GM18498 (cell line): ENCODE data around the gene PHC1.

Experiments
- ATAC-seq: cut with Tn5 transposase; IDR thresholded peaks from one replicate; pipeline ENCODE4 v1.9.1; 2021; ENCODE audit warnings: mild to moderate bottlenecking, moderate library complexity; ENCODE audit not compliant: unreplicated experiment

Gene PHC1

DNA sequence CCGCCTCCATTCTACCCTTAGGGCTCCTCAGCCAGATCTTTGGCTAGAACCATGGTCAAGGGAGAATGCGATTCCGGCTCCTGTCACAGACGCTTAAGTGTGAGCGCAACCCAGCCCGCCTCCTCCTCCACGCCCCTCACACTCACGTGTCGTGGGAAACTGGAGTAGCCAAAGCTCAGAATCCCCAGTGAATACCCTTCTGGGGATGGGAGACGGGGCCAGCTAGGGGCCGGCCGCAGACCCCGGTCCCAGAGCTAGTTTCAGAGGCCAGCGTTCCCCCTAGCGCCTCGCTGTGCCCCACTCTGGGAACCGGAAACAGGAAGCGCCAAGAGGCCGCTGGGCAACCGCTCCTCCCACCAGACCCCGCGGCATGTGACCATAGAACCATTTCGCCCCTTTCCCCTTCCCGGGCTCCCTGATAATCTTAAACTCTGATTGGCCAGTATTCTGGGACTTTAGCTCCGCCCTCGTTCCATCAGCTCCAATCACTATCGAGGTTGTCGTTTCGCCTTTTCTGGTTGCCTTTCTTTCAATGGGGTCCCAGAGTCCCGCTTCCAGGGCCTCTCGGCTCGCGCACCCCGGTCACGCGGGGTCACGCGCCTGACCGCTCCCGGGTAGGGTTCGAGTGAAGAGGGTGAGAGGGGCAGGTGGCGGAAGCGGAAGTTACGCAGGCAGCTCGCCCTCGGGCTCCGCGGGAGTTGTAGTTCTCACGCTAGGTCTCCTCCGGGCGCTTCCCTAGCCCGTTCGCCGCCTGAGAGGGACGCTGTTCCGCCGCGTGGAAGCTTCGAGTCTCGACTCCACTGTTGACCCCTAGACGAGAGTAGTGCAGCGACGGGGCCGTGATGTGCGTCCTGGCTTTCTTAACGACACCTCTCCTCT lies 35.3 kb downstream of the PHC1 start, which contains the start of gene M6PR:
M6PR (minus strand) TSS at position 304 of the 879 bp plus-strand sequence. CDS start 3,241 bp downstream, outside the sequence.
- ATAC-seq, result peak; percentile 84

DNA sequence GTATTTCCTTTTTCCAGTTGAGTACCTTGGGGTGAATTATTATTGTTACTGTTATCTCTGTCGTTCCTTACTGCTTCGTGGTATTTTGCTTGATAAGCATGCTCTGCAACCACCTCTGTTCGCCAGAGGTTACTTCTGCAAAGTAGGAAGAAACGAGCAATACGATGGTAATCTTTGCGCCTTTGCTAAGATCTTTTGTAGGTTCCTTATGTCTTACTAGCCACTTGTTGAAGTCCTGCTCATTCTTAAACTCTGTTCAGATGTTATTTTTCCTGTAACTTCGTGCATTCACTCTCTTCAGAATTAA lies 35.9 kb downstream of the PHC1 start:
- ATAC-seq, result no peak

DNA sequence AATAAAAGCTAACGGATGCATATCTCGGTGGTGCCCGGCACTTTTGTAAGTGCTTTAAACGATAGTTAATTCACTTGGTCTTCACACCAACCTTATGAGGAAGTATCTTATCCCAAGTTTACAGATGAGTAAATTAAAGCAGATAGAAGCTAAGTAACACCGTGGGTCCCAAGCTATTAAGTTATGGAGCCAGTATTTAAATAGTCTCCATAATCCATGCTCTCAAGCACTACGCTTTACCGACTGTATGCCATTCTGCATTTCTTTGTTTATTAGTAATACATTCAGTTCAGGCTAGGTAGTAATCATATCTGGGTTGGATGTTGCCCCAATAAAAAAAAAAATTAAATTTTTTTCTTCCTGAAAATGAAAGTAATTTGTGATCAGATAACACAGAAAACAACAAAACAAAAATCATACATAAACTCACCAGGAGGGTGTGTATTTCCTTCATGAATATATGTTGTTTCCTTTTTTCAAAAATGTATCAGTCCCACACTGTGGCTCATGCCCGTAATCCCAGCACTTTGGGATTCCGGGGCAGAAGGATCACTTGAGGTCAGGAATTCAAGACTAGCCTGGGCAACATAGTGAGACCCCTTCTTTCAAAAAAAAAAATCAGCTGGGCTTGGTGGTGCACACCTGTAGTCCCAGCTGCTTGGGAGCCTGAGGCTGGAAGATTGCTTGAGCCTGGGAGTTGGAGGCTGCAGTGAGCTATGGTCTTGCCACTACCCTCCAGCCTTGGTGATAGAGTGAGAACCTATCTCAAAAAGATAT lies 36.6 kb downstream of the PHC1 start:
- no peak for ATAC-seq

DNA sequence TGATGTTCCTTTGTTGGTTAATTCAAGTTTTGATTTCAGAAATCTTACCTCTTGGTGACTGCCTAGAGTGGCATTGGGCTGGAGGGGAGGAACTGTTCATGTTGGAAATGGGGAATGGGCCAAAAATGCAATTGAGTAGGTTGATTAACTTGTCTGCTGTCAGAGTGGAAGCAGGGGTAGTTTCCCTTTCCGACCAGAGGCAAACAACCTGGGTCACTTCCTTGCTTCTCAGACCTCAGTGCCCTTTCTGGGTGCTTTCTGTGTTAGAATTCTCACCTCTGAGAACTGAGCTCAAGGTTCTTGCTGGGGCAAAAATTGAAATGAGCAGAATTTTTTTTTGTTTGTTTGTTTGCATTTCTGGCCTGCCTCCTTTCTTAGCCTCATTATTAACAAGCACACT lies 37.4 kb downstream of the PHC1 start:
- no peak for ATAC-seq

DNA sequence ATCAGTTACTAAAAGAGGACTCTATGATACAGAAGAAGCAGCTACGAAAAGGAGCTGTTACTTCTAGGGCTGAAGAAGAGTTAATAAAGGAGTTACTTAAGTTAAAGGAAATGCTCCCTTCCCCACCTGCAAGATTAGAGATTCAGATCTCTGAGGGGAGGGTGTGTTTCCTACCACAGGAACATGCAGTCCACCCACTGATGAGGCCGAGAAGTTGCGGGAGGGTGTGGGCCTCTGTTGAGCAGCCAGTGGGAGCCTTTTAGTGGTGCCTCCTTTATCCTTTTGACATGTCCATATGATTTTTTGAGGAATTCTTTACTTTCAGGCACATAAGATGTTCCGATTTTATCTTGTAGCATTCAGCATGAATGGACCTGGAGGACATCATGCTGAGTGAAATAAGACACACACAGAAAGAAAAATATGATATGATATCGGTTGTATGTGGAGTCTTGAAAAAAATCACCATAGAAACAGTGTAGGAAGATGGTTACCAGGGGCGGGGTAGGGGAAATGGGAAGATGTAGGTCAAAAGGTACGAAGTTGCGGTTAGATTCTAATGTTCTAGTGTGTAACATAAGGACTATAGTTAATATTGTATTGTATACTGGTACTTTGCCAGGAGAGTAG lies 39.6 kb downstream of the PHC1 start:
- no peak for ATAC-seq

DNA sequence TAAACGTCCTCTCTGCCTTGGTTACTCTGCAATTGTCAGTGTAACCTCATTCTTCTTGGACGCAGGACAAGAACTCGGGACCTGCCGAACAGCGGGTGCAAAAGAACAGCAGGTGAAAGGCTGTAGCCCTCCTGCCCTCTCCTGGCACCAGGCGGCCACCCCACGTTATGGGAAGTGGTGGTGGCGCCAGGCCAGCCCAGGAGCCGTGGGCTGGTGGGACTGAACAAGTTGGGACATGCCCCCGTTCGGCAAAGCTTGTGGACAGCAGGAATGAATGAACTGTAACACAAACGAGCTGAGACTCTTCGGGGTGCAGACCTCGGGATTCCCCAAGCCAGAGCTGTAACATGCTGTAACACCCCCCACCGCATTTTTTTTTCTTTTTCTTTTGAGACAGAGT lies 41.8 kb downstream of the PHC1 start:
- no peak for ATAC-seq

DNA sequence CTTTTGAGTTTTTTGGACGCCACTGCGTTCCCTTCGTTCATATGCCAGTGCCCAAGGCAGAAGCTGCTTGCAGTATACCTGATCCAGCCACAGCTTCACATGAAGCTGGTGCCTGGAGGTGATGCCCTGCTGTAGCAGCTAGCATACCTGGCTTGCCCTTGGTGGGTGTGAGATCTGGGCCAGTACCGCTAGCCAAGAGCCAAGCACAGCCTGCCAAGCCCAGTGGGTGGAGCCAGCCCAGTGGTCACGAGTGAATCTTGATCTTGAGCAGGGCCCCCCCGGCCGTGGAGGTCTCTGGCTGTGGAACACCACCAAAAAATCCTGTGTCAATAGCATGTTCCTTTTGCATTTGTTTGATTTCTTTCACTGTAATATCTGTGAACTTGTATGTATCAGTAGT lies 42.5 kb downstream of the PHC1 start:
- ATAC-seq, result no peak

DNA sequence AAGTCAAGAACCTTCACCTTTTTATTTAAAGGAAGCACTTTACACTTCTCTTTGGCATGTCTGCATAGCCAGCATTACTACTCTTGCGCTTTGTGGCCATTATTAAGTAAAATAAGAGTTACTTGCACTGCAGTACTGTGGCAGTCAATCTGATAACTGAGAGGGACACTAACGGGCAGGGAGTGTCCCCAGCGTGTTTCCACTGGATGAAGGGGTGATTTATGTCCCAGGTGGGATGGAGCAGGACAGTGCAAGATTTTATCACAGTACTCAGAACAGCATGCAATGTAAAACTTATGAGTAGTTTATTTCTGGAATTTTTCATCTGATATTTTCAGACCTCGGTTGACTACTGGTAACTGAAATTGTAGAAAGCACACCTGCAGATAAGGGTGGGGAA lies 43.3 kb downstream of the PHC1 start:
- no peak for ATAC-seq

DNA sequence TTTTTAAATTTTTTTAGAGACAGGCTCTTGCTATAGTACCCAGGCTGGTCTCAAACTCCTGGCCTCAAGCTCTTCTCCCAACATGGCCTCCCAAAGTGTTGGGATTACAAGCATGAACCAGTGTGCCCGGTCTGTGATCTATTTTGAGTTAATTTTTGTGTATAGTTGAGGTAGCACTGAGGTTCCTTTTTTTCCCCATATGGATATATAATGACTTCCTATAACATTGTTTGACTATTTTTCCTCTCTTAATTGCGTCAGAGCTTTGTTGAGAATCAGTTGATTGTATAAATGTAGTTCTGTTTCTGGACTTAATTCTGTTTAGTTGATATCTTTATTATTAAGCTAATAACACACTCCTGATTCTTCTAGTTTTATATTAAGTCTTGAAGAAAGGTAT lies 43.8 kb downstream of the PHC1 start:
- ATAC-seq, result no peak

DNA sequence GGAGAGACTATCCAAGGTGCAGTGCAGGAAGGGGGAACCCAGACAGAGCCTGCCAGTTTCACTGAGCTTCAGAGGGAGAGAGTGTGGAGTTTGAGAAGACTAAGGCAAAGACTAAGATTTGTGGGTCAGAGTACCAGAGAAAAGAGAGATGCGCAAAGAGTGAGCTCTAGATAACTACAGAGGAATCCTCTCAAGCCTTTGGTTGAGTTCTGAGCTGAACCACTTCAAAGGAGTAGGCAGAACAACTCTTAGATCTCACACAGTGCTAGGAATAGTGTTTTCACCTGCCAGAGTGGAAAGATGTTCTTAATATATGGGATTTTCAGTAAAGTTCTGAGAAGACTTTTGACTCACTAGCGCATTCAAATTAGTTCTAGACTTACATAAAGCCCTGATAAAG lies 45.9 kb downstream of the PHC1 start:
- no peak for ATAC-seq

DNA sequence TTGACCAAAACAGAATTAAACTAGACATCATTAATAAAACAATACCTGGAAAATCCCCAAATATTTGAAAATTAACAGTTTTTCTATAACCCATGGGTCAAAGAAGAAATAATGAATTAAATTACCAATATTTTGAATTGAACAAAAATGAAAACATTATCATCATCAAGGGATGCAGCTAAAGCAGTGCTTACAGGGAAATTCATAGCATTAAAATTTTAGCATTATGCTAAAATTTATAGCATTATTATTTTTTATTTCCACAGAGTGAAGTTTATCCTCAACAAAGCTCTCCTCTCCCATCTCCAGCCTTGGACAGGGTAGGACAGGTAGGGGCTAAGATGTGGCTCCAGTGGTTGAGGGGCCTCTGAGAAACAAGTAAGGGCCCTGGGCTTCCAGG lies 54.5 kb downstream of the PHC1 start:
- no peak for ATAC-seq

DNA sequence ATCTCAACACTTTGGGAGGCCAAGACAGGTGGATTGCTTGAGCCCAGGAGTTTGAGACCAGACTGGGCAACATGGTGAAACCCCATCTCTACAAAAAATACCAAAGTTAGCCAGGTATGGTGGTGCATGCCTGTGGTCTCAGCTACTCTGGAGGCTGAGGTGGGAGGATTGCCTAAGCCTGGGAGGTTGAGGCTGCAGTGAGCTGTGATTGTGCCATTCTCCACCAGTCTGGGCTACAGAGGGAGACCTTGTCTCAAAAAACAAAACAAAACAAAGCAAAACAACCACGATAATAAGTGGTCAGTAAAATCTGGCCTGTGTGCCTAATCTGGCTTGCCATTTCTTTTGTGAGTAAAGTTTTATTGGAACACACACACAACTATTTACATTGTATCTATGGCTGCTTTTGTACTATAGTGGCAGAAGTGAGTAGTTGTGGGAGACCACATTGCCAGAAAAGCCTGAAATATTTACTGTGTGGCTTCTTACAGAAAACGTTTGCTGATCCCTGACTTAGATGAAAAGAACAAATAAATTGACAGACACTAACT lies 55.6 kb downstream of the PHC1 start:
- no peak for ATAC-seq

DNA sequence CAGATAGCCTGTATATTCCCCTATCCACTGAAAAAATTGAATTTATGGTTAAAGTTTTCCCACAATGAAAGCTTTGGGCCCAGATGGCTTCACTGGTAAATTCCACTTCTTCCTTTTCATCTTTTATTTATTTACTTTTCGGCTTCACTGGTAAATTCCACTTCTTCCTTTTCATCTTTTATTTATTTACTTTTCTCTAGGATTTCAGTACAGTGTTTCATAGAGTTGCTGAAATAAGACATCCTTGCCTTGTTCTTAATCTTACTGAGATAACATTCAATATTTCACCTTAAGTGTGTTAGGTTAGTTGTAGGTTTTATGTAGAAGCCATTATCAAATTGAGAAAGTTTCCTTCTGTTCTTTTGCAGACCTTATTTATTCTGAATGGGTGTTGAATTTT lies 56.1 kb downstream of the PHC1 start:
- no peak for ATAC-seq

DNA sequence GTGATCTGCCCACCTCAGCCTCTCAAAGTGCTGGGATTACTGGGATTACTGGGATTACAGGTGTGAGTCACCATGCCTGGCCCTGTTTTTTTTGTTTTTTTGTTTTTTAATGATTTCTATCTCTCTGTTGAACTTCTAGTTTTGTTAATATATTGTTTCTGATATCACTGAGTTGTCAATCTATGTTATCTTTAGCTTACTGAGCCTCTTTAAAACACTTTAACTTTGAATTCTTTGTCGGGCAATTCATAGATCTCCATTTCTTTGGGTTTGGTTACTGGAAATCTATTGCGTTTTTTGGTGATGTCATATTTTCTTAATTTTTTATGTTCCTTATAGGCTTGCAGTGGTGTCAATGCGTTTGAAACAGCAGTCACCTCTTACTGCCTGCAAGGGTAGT lies 65.8 kb downstream of the PHC1 start:
- no peak for ATAC-seq

DNA sequence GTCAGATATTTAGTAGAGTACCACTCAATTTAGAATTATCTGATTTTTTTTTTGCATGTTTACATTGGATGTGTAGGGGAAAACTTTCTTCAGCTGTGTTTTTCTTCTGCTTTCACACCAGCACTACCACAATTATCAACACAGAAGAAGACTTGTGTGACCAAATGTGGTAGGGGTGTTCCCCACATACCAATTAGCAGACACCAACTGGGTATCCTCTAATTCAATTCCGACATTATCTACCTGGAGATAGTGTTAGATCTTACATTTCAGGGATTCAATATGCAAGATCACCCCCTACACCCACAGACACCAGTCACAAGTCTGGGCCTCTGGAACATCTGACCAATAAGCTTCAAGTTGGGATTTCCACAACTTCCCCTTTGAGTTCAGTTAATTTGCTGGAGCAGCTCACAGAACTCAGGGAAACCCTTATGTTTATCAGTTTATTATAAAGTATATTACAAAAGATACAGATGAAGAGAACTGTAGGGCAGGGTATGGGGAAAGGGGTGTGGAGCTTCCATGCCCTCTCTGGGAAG lies 71.0 kb downstream of the PHC1 start:
- ATAC-seq, result no peak

DNA sequence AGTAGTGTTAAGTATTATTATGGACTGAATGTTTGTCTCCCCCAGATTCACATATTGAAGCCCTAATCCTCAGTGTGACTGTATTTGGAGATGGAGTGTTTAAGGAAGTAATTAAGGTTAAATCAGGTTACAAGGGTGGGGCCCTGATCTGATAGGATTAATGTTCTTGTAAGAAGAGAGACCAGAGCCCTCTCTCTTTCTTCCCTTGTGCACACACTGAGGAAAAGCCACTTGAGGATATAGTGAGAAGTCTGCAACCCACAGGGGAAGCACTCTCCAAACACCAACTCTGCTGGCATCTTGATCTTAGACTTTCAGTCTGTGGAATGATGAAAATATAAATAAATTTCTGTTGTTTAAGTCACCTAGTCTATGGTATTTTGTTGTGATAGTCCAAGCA lies 72.9 kb downstream of the PHC1 start:
- ATAC-seq, result no peak

DNA sequence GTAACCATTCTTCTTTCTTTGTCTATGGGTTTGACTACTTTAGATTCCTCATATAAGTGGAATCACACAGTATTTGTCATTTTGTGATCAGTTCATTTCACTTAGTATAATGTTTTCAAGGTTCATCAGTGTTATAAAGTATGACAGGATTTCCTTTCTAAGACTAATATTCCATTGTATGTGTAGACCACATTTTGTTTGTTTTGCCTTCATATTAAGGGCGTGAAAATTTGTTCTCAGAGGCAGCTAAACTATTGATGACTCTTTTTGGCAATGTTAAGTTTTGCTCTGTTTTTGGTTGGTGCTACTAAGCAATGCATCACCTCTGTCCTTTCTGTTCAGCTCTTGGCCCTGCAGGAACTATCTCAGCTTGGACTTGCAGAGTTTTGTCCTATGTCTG lies 73.4 kb downstream of the PHC1 start:
- ATAC-seq, result no peak

DNA sequence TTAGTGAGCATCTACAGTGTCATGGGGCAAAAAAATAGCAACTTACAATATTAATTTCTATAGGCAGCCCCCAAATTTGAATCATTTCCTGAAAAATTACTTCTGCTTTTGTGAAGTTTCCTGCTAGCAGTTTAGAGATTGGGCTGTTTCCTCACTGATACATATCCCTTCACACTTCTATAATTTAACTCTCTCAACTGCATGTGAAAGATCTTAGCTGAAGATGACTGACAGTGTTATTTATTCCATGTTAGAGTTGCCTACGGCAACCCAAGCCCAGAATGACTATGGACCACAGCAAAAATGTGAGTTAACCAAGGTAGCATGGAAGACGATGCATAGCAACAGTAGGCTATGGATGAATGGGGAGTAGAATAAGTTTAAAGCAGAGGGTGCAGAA lies 75.1 kb downstream of the PHC1 start, which contains the start of gene KLRG1:
KLRG1 (plus strand) TSS at position 134 of the 400 bp plus-strand sequence; CDS start at position 224, 90 bp downstream.
- no peak for ATAC-seq
